Hepatocyte (in vitro differentiated cells): Measurements from ENCODE around the gene ACYP2. TPM values are rescaled to one million over a fixed set of nuclear protein-coding genes. Genes with fewer than 3 reads are reported as not detected.

ENCODE experiments used
- DNase-seq: peaks from one replicate; pipeline ENCODE4 v3.0.0-alpha.2; 2016; ENCODE audit warnings: low spot score
- H2AFZ ChIP-seq: fragments of 200-600 bp; sonication (generic); 2 replicates; pipeline ENCODE4 v1.6.0; 2016; ENCODE audit warnings: antibody characterized with exemption, mild to moderate bottlenecking
- H3K27ac ChIP-seq: fragments of 200-600 bp; sonication (generic); 2 replicates; pipeline ENCODE4 v1.5.1; 2016; ENCODE audit warnings: mild to moderate bottlenecking
- H3K27me3 ChIP-seq: fragments of 200-600 bp; sonication (generic); 2 replicates; pipeline ENCODE4 v1.6.1; 2016
- H3K36me3 ChIP-seq: fragments of 200-600 bp; sonication (generic); replicated peaks from 2 replicates; pipeline ENCODE4 v1.5.1; 2016; ENCODE audit warnings: low read depth; ENCODE audit not compliant: insufficient read depth
- H3K4me1 ChIP-seq: fragments of 200-600 bp; sonication (generic); 2 replicates; pipeline ENCODE4 v1.5.1; 2016; ENCODE audit warnings: mild to moderate bottlenecking, moderate library complexity; ENCODE audit not compliant: insufficient read depth
- H3K4me2 ChIP-seq: fragments of 200-600 bp; sonication (generic); 2 replicates; pipeline ENCODE4 v1.6.0; 2016
- H3K4me3 ChIP-seq: fragments of 200-600 bp; sonication (generic); 2 replicates; pipeline ENCODE4 v1.5.1; 2016; ENCODE audit warnings: mild to moderate bottlenecking
- H3K79me2 ChIP-seq: fragments of 200-600 bp; sonication (generic); 2 replicates; pipeline ENCODE4 v1.6.0; 2017; ENCODE audit warnings: mild to moderate bottlenecking
- H3K9me2 ChIP-seq: fragments of 200-600 bp; sonication (generic); replicated peaks from 2 replicates; pipeline ENCODE4 v1.6.0; 2017; ENCODE audit warnings: mild to moderate bottlenecking; ENCODE audit not compliant: insufficient read depth
- H3K9me3 ChIP-seq: fragments of 200-600 bp; sonication (generic); 2 replicates; pipeline ENCODE4 v1.5.1; 2016; ENCODE audit warnings: low read depth, mild to moderate bottlenecking
- H4K20me1 ChIP-seq: fragments of 200-600 bp; sonication (generic); 2 replicates; pipeline ENCODE4 v1.6.0; 2016; ENCODE audit warnings: mild to moderate bottlenecking; ENCODE audit not compliant: insufficient read depth, poor library complexity, severe bottlenecking
- EZH2 ChIP-seq: fragments of 200-600 bp; sonication (generic); IDR thresholded peaks from 2 replicates; pipeline ENCODE4 v1.6.1; 2016; ENCODE audit warnings: antibody characterized with exemption, mild to moderate bottlenecking, borderline replicate concordance
- EZH2phosphoT487 ChIP-seq: fragments of 200-600 bp; sonication (generic); IDR thresholded peaks from one replicate; pipeline ENCODE4 v1.6.1; 2018; ENCODE audit warnings: antibody characterized with exemption, mild to moderate bottlenecking, low read depth, moderate library complexity; ENCODE audit not compliant: unreplicated experiment, severe bottlenecking
- WGBS: methylation state at CpG from one replicate; pipeline ENCODE4 v1.1.6; 2016; ENCODE audit warnings: low lambda C conversion rate; ENCODE audit errors: missing lambda C conversion rate; 5-methylcytosine and 5-hydroxymethylcytosine counted together
- polyA plus RNA-seq: library from polyadenylated mRNA; unstranded; fragments of >200 nt; fragmentation: Nextera tagmentation; extraction: Ambion mirVana; gene quantifications from 2 replicates; pipeline ENCODE4 v1.2.1, GENCODE V29; 2016
- total RNA-seq: library from RNA; depleted of rRNA; stranded (reverse); fragments of >200 nt; gene quantifications from 2 replicates; pipeline ENCODE4 v1.2.3, GENCODE V29; 2014
- TF ChIP-seq, protein P1 (sequence below): fragments of 200-600 bp; sonication (generic); IDR thresholded peaks from 2 replicates; pipeline ENCODE4 v1.5.1; 2016; ENCODE audit warnings: antibody characterized with exemption, mild to moderate bottlenecking; ENCODE audit not compliant: poor library complexity

ACYP2 gene
- total and polyA plus RNA-seq, 2 experiments from 2014 or later, result 22.5 to 30.9 TPM

DNA sequence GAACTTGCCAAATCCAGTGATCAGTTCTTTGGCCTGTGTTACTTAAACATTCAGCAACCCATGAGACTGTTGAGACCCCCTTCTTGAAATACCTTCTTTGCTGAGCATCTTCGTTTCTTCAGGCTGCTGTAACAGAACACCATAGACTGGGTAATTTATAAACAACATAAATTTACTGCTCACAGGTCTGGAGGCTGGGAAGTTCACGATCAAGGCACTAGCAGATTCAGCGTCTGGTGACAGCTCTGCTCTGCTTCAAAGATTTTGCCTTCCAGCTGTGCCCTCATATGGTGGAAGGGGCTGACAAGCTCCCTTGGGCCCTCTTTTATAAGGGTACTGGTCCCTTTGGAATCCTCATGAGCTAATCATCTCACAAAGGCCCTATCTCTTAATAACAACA lies 169.4 kb downstream of the ACYP2 start:
- H3K4me2 ChIP-seq, result no peak overlapping the region
- WGBS, result 46% methylated on average over 3 of the region's 3 CpGs
- no peaks in the 10 kb centered on the region for H3K36me3 ChIP-seq
- H3K9me2 ChIP-seq, result no peaks in the 10 kb centered on the region
- no peaks in the 10 kb centered on the region for H3K79me2 ChIP-seq
- DNase-seq, result no peak
- H3K9me3 ChIP-seq, result no peaks in the 10 kb centered on the region
- H3K27me3 ChIP-seq, result peaks cover 5% of the 10 kb centered on the region
- H2AFZ ChIP-seq, result no peak overlapping the region
- no peak overlapping the region for H3K27ac ChIP-seq
- no peak overlapping the region for H3K4me3 ChIP-seq
- no peaks in the 10 kb centered on the region for H3K4me1 ChIP-seq
- no peaks in the 10 kb centered on the region for H4K20me1 ChIP-seq
- TF ChIP-seq, protein P1, sequence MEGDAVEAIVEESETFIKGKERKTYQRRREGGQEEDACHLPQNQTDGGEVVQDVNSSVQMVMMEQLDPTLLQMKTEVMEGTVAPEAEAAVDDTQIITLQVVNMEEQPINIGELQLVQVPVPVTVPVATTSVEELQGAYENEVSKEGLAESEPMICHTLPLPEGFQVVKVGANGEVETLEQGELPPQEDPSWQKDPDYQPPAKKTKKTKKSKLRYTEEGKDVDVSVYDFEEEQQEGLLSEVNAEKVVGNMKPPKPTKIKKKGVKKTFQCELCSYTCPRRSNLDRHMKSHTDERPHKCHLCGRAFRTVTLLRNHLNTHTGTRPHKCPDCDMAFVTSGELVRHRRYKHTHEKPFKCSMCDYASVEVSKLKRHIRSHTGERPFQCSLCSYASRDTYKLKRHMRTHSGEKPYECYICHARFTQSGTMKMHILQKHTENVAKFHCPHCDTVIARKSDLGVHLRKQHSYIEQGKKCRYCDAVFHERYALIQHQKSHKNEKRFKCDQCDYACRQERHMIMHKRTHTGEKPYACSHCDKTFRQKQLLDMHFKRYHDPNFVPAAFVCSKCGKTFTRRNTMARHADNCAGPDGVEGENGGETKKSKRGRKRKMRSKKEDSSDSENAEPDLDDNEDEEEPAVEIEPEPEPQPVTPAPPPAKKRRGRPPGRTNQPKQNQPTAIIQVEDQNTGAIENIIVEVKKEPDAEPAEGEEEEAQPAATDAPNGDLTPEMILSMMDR, result no peak
- TF ChIP-seq EZH2 (no peak), EZH2phosphoT487 (no peak)

DNA sequence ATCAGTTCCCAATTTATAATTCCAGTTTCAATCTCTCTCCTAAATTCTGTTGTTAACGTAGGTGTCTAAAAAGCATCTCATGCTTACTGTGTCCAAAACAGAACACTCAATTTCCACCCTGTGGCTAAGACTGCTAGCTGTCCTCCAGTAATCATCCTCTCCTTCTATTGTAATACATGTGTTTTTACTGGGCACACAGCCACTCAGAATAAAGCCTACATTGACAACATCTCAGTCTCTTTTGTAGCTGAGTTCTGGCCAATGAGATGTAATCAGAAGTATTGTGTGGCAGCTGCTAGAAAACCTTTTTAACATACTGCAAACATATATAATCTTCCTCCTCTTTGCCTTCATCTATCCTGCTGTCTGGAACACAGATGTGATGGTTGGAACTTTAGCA lies 170.0 kb downstream of the ACYP2 start:
- WGBS, result 93% methylated on average over 1 of the region's 1 CpG
- TF ChIP-seq EZH2 (no peak), EZH2phosphoT487 (no peak)
- TF ChIP-seq, protein P1, result no peak

DNA sequence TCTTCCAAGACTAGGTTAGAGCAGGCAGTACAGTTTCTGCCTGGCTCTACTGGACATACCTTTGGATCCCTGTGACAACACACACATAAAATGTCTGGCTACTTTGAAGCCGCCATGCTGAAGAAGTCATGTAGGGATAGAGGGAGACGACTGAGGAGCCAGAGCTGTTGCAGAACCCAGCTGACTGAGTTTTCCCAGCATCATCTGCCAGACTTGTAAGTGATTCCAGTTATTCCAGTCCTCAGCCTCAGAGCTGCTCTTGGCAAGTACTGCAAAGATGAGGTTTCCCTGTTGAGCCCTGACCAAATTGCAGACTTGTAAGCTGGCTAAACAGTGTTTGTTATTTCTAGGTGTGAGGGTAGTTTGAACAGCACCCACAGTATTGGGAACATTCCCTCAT lies 172.1 kb downstream of the ACYP2 start:
- 80% methylated on average over 2 of the region's 2 CpGs for WGBS
- Histone ChIP-seq H3K27me3 (peaks cover 18% of the 10 kb centered on the region), H3K9me2 (no peaks in the 10 kb centered on the region), H3K9me3 (no peaks in the 10 kb centered on the region), H3K36me3 (no peaks in the 10 kb centered on the region), H3K79me2 (no peaks in the 10 kb centered on the region), H3K27ac (no peak overlapping the region), H3K4me2 (no peak overlapping the region), H4K20me1 (no peaks in the 10 kb centered on the region), H3K4me3 (no peak overlapping the region), H3K4me1 (no peaks in the 10 kb centered on the region), H2AFZ (no peak overlapping the region)
- DNase-seq, result no peak
- TF ChIP-seq, protein P1, result no peak
- TF ChIP-seq EZH2phosphoT487, result no peak
- no peak for TF ChIP-seq EZH2

More for the DNA sequence above, 170.0 kb downstream of the ACYP2 start:
- DNase-seq, result no peak
- no peaks in the 10 kb centered on the region for H3K79me2 ChIP-seq
- H3K4me2 ChIP-seq, result no peak overlapping the region
- H3K27me3 ChIP-seq, result peaks cover 11% of the 10 kb centered on the region
- no peaks in the 10 kb centered on the region for H3K9me2 ChIP-seq
- no peaks in the 10 kb centered on the region for H4K20me1 ChIP-seq
- H3K4me1 ChIP-seq, result no peaks in the 10 kb centered on the region
- H3K36me3 ChIP-seq, result no peaks in the 10 kb centered on the region
- no peaks in the 10 kb centered on the region for H3K9me3 ChIP-seq
- H3K27ac ChIP-seq, result no peak overlapping the region
- H2AFZ ChIP-seq, result no peak overlapping the region
- no peak overlapping the region for H3K4me3 ChIP-seq

DNA sequence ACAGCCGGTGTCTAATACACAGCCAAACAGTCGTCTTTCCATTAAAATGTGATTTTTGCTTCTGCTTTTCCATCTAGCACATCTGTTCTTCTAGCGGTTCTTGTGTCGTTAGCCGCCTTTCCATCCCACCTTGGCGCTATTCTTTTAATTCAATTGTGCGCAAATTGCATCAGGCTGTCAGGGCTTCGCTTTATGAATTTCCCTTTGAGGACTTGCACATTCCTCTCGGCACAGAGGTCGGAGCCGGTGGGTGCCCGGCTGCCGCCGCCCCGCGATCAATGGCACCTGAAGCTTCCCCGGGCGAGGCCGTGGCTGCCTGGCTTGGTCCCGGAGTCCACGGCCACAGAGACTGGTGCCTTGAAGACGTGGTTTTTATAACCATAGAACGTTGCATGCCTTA lies 174.5 kb downstream of the ACYP2 start:
- TF ChIP-seq EZH2 (no peak), EZH2phosphoT487 (no peak)
- TF ChIP-seq, protein P1, result no peak
- H2AFZ ChIP-seq, result no peak overlapping the region

More for the DNA sequence above, 174.5 kb downstream of the ACYP2 start:
- Histone ChIP-seq H3K27me3 (peaks cover 18% of the 10 kb centered on the region), H3K79me2 (no peaks in the 10 kb centered on the region), H4K20me1 (no peaks in the 10 kb centered on the region), H3K4me1 (no peaks in the 10 kb centered on the region), H3K9me3 (no peaks in the 10 kb centered on the region), H3K9me2 (no peaks in the 10 kb centered on the region), H3K36me3 (no peaks in the 10 kb centered on the region), H3K4me3 (no peak overlapping the region), H3K27ac (no peak overlapping the region), H3K4me2 (peak overlapping the region; percentile 51)
- WGBS, result 38% methylated on average over 23 of the region's 23 CpGs
- no peak for DNase-seq
